Suprapubic skin (tissue), 4 donors: ENCODE data around the gene TEX22. TPM values are rescaled to one million over a fixed set of nuclear protein-coding genes. Genes with fewer than 3 reads are reported as not detected.

Source experiments
- DNase-seq, 2 donors: peaks; one replicate each; pipeline ENCODE4 v3.0.0-alpha.2; 2019; ENCODE audit warnings: low spot score in 2 of 2
- H3K27ac ChIP-seq: fragments of 200-600 bp; sonication (generic); one replicate; pipeline ENCODE4 v1.5.1; 2019
- H3K27me3 ChIP-seq: fragments of 200-600 bp; sonication (generic); one replicate; pipeline ENCODE4 v1.5.1; 2019
- H3K36me3 ChIP-seq: fragments of 200-600 bp; sonication (generic); one replicate; pipeline ENCODE4 v1.5.1; 2019
- H3K4me1 ChIP-seq: fragments of 200-600 bp; sonication (generic); one replicate; pipeline ENCODE4 v1.5.1; 2019
- H3K4me3 ChIP-seq: fragments of 200-600 bp; sonication (generic); one replicate; pipeline ENCODE4 v1.5.1; 2019; ENCODE audit warnings: mild to moderate bottlenecking
- H3K9me3 ChIP-seq: fragments of 200-600 bp; sonication (generic); one replicate; pipeline ENCODE4 v1.5.1; 2019
- EP300 ChIP-seq: sonication (generic); formaldehyde crosslinking; IDR thresholded peaks from one replicate; pipeline ENCODE4 v1.6.1; 2017; ENCODE audit warnings: antibody characterized with exemption
- POLR2A ChIP-seq, 2 donors: fragments of 450-650 bp; IDR thresholded peaks; one replicate each; pipeline ENCODE4 v1.6.1; 2017; ENCODE audit warnings: antibody characterized with exemption in 2 of 2, mild to moderate bottlenecking in 2 of 2, moderate library complexity in 2 of 2
- POLR2AphosphoS5 ChIP-seq, 3 donors: sonication (generic); formaldehyde crosslinking; IDR thresholded peaks; one replicate each; pipeline ENCODE4 v1.6.1; 2017; ENCODE audit warnings: antibody characterized with exemption in 3 of 3
- WGBS: methylation state at CpG from one replicate; pipeline ENCODE4 v1.1.5; 2018; 5-methylcytosine and 5-hydroxymethylcytosine counted together
- total RNA-seq, 4 donors: library from RNA; depleted of rRNA; stranded (reverse); fragments of >200 nt; gene quantifications; one replicate each; pipeline ENCODE4 v1.1.0, GENCODE V29; 2016
- TF ChIP-seq, protein P1 (sequence below), 2 donors: fragments of 200-600 bp in 1 of 2; fragments of 450-650 bp in 1 of 2; sonication (generic) in 1 of 2; IDR thresholded peaks; one replicate each; pipeline ENCODE4 v1.5.1; 2016 to 2019; ENCODE audit warnings: antibody characterized with exemption in 2 of 2, mild to moderate bottlenecking in 1 of 2, moderate library complexity in 1 of 2

TEX22 gene
- total RNA-seq, 4 donors from 2014 or later = 0.80 TPM; not detected in 3

- DNase-seq = peak in 1 of 2 donors; percentile 74
- Histone ChIP-seq H3K9me3 (no peaks in the 10 kb centered on the region), H3K27ac (no peak overlapping the region), H3K4me1 (peaks cover 49% of the 10 kb centered on the region), H3K27me3 (no peaks in the 10 kb centered on the region), H3K4me3 (no peak overlapping the region), H3K36me3 (peaks cover 60% of the 10 kb centered on the region)
- TF ChIP-seq, protein P1, sequence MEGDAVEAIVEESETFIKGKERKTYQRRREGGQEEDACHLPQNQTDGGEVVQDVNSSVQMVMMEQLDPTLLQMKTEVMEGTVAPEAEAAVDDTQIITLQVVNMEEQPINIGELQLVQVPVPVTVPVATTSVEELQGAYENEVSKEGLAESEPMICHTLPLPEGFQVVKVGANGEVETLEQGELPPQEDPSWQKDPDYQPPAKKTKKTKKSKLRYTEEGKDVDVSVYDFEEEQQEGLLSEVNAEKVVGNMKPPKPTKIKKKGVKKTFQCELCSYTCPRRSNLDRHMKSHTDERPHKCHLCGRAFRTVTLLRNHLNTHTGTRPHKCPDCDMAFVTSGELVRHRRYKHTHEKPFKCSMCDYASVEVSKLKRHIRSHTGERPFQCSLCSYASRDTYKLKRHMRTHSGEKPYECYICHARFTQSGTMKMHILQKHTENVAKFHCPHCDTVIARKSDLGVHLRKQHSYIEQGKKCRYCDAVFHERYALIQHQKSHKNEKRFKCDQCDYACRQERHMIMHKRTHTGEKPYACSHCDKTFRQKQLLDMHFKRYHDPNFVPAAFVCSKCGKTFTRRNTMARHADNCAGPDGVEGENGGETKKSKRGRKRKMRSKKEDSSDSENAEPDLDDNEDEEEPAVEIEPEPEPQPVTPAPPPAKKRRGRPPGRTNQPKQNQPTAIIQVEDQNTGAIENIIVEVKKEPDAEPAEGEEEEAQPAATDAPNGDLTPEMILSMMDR (IDR thresholded peaks at IDR 0.05) = no peak
- TF ChIP-seq EP300 = no peak
- 84% methylated on average over 18 of the region's 22 CpGs for WGBS
Measured at GRCh38 chr14:105385698-105386365, 12.5 kb upstream of the TEX22 start.

GRCh38 chr14:105386581-105387529 lies 11.5 kb upstream of the TEX22 start:
- H3K36me3 ChIP-seq = peaks cover 56% of the 10 kb centered on the region
- TF ChIP-seq, protein P1 (IDR thresholded peaks at IDR 0.05) = no peak
- no peak for TF ChIP-seq POLR2A (IDR thresholded peaks at IDR 0.05)
- no peak for TF ChIP-seq EP300
- no peak for TF ChIP-seq POLR2AphosphoS5 (IDR thresholded peaks at IDR 0.05)
- H3K27me3 ChIP-seq = no peaks in the 10 kb centered on the region
- DNase-seq = no peak
- no peaks in the 10 kb centered on the region for H3K9me3 ChIP-seq
- H3K4me1 ChIP-seq = peaks cover 49% of the 10 kb centered on the region
- whole genome bisulfite sequencing = 80% methylated on average over 7 of the region's 33 CpGs
- H3K4me3 ChIP-seq = no peak overlapping the region
- H3K27ac ChIP-seq = no peak overlapping the region

- Histone ChIP-seq H3K4me3 (no peak overlapping the region), H3K9me3 (no peaks in the 10 kb centered on the region), H3K27me3 (no peaks in the 10 kb centered on the region), H3K36me3 (peaks cover 53% of the 10 kb centered on the region), H3K27ac (no peak overlapping the region), H3K4me1 (peaks cover 49% of the 10 kb centered on the region)
- TF ChIP-seq EP300 (no peak), POLR2A (IDR thresholded peaks at IDR 0.05) (no peak), POLR2AphosphoS5 (IDR thresholded peaks at IDR 0.05) (no peak)
- TF ChIP-seq, protein P1 (IDR thresholded peaks at IDR 0.05) = no peak
- 40% methylated on average over 1 of the region's 10 CpGs for WGBS
- no peak for DNase-seq
Measured at GRCh38 chr14:105387530-105387922, 10.8 kb upstream of the TEX22 start.

DNA sequence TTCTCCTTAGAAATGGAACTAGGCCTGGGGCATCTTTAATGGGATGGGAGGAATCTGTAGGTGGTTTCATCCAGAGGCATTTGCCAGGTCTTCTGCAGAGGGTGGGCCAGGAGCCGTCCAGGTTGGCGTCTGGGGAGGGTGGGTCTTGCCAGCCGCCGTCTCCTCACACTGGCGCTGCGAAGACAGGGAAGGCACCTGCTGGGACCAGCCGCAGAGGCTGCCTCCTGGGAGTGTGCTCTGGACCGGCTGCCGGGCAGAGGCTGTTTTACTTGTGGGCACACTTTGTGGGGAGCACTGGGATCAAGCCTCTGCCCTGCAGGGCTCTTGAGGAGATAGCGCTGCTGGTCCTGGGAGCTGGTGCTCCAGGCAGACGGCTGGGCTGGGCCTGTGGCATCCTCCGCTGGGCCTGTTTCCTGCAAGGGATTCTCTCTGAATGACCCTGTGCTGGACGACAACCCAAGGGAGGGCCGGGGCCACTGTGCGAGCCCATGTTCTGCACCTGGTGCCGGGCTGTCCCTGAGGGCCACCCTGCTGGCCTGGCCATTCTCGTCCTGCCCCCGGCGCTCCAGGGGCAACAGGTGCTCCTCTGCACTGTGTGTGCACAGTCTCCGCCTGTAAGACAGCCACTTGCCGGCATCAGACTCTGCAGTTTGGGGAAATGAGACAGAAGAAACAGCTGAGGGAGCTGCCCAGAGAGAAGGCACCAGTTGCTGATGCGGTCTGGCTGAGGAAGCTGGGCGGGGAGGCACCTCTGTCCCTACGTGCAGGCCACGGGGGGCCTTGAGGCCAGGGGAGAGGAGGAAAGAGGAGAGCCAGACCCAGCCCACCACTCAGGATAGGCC lies 10.0 kb upstream of the TEX22 start:
- Histone ChIP-seq H3K27ac (peak overlapping the region; percentile 42), H3K27me3 (no peaks in the 10 kb centered on the region), H3K4me1 (peaks cover 49% of the 10 kb centered on the region), H3K4me3 (no peak overlapping the region), H3K9me3 (no peaks in the 10 kb centered on the region), H3K36me3 (peaks cover 53% of the 10 kb centered on the region)
- TF ChIP-seq POLR2AphosphoS5 (IDR thresholded peaks at IDR 0.05) (no peak), POLR2A (IDR thresholded peaks at IDR 0.05) (no peak)
- WGBS = 88% methylated on average over 11 of the region's 25 CpGs
- no peak for DNase-seq

DNA sequence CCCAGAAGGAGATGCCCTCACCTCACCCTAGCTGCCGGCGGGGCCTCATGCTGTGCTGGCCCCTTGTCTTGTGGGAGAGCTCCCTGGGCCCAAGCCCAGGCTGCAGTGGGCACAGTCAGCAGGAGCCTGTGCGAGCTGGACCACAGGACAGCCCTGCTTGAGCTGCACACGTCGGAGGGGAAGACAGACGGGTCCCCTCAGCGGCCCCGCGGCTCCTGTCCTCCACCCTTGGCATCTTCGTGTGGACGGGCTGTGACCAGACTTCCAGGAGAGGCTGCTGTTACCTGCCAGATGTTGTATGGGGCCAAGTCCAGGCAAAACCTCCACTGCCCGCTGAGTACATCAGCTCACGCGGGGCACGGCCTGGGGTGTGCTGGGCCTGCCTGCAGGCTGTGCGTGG lies 9.4 kb upstream of the TEX22 start:
- WGBS = no CpG with 5 or more reads among the region's 16 CpGs
- Histone ChIP-seq H3K27ac (peak overlapping the region; percentile 42), H3K4me1 (peaks cover 46% of the 10 kb centered on the region), H3K36me3 (peaks cover 47% of the 10 kb centered on the region), H3K9me3 (no peaks in the 10 kb centered on the region), H3K4me3 (no peak overlapping the region), H3K27me3 (no peaks in the 10 kb centered on the region)
- no peak for TF ChIP-seq POLR2AphosphoS5 (IDR thresholded peaks at IDR 0.05)
- TF ChIP-seq POLR2A (IDR thresholded peaks at IDR 0.05) = no peak
- TF ChIP-seq, protein P1 (IDR thresholded peaks at IDR 0.05) = no peak
- no peak for TF ChIP-seq EP300
- DNase-seq = no peak
